Spleen (tissue), 7 donors: ENCODE data around the gene FAM110A.

ENCODE experiments used
- POLR2A ChIP-seq, 3 donors: fragments of 450-650 bp; IDR thresholded peaks; one replicate each; pipeline ENCODE4 v1.5.1; 2017; ENCODE audit warnings: antibody characterized with exemption in 3 of 3, mild to moderate bottlenecking in 1 of 3
- POLR2AphosphoS5 ChIP-seq, 3 donors: sonication (generic); formaldehyde crosslinking; IDR thresholded peaks; one replicate each; pipeline ENCODE4 v1.5.1; 2017; ENCODE audit warnings: antibody characterized with exemption in 3 of 3
- TF ChIP-seq, protein P1 (sequence below), 11 experiments: fragments of 200-600 bp in 7 of 11; fragments of 450-650 bp in 4 of 11; sonication (generic) in 4 of 11; IDR thresholded peaks in 8 of 11; conservative IDR thresholded peaks in 3 of 11; 1 replicate in 7 of 11; 2 replicates in 4 of 11; pipeline versions ENCODE4 v1.4.0 to v1.8.0; 2016 to 2021; ENCODE audit warnings: antibody characterized with exemption in 11 of 11, inconsistent platforms in 4 of 11, mild to moderate bottlenecking in 1 of 11
- donor health status: DM: no; HTN: no; CAD: no; lungs with moderate emphysema.
- donor health status: DM: no; HTN: no; CAD: no.
- donor health status: DM: no; HTN: no; CAD: no.

DNA sequence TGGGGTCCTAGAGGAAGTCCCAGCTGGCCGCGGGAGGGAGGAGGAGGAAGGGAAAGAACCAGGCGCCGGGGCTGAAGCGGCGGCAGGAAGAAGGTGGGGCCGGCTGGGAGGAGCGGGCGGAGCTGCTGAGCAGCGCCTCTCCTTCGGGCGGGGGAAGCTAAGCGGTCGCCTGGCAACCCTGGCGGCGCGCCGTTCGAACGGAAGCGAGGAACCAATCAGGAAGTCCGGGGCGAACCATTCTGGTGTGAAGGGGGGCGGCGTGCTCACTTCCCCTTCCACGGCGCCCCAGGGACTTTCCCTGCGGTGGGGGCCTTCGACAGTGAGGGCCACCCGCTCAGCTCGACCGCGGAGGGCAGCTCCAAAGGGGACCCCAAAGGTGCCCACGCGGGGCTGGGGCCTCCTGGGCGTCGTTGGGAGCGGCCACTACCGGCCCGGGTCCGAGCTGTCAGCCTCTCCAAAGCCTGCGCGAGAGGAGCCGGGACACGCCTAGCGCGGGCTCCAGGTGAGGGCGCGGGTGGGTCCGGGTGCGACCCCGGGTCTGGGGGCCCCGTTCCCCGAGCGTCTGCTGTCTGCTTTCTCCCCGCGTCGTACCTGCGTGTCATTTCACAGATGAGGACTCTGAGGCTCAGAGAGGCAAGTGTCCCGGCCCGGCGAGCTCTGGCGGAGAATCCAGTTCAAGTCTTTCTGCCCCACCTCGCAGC, at the start of gene FAM110A:
- TF ChIP-seq POLR2AphosphoS5 (IDR thresholded peaks at IDR 0.05) (peak; percentile 83 to 91 (median 90)), POLR2A (IDR thresholded peaks at IDR 0.05) (no peak)
- TF ChIP-seq, protein P1, sequence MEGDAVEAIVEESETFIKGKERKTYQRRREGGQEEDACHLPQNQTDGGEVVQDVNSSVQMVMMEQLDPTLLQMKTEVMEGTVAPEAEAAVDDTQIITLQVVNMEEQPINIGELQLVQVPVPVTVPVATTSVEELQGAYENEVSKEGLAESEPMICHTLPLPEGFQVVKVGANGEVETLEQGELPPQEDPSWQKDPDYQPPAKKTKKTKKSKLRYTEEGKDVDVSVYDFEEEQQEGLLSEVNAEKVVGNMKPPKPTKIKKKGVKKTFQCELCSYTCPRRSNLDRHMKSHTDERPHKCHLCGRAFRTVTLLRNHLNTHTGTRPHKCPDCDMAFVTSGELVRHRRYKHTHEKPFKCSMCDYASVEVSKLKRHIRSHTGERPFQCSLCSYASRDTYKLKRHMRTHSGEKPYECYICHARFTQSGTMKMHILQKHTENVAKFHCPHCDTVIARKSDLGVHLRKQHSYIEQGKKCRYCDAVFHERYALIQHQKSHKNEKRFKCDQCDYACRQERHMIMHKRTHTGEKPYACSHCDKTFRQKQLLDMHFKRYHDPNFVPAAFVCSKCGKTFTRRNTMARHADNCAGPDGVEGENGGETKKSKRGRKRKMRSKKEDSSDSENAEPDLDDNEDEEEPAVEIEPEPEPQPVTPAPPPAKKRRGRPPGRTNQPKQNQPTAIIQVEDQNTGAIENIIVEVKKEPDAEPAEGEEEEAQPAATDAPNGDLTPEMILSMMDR (IDR thresholded peaks at IDR 0.05 in 8 of 11, conservative IDR thresholded peaks at IDR 0.05 in 3 of 11) = peak in 2 of 11 experiments; percentile 19 to 30
